Common myeloid progenitor, CD34-positive (primary cell): Measurements from ENCODE around the gene IRAK3.
A peak's percentile ranks its signal among the peaks of the same experiment; 100 is the strongest.

ENCODE experiments used
- CTCF ChIA-PET: fragments of 350-600 bp; sonication (Branson Sonifier 250); formaldehyde crosslinking; loops from one replicate; lab custom pipeline; 2021; ENCODE audit warnings: antibody characterized with exemption; lab: Charles Lee
- POLR2A ChIA-PET: fragments of 350-600 bp; sonication (Branson Sonifier 250); formaldehyde crosslinking; loops from one replicate; lab custom pipeline; 2021; ENCODE audit warnings: antibody characterized with exemption; lab: Charles Lee
- DNase-seq, 3 donors: peaks; one replicate each; pipeline versions ENCODE4 v3.0.0 to v3.0.0-alpha.2; 2013
- H3K27ac ChIP-seq, 2 experiments: 1 replicate in 1 of 2; 2 replicates in 1 of 2; pipeline ENCODE4 v1.7.0; 2013; ENCODE audit warnings: inconsistent platforms in 2 of 2, low read length in 2 of 2, mild to moderate bottlenecking in 2 of 2, low read depth in 1 of 2, moderate library complexity in 1 of 2; ENCODE audit not compliant: severe bottlenecking in 2 of 2, insufficient read depth in 1 of 2, poor library complexity in 1 of 2
- H3K27me3 ChIP-seq, 5 experiments: replicated peaks in 2 of 5; 1 replicate in 3 of 5; 2 replicates in 2 of 5; pipeline versions ENCODE4 v1.6.1 to v1.7.0; 2013; ENCODE audit warnings: low read length in 4 of 5, mild to moderate bottlenecking in 2 of 5, moderate library complexity in 2 of 5, inconsistent platforms in 1 of 5; ENCODE audit not compliant: insufficient read depth in 5 of 5, control insufficient read depth in 4 of 5
- H3K36me3 ChIP-seq, 4 experiments: 1 replicate in 2 of 4; 2 replicates in 2 of 4; pipeline versions ENCODE4 v1.6.1 to v1.7.0; 2013; ENCODE audit warnings: low read length in 3 of 4, control low read depth in 1 of 4, mild to moderate bottlenecking in 1 of 4; ENCODE audit not compliant: control insufficient read depth in 4 of 4, insufficient read depth in 4 of 4
- H3K4me1 ChIP-seq, 4 experiments: 1 replicate in 3 of 4; 2 replicates in 1 of 4; pipeline versions ENCODE4 v1.6.1 to v1.7.1; 2013; ENCODE audit warnings: low read length in 3 of 4, mild to moderate bottlenecking in 3 of 4, control low read depth in 1 of 4, inconsistent platforms in 1 of 4, moderate library complexity in 1 of 4; ENCODE audit not compliant: control insufficient read depth in 4 of 4, insufficient read depth in 4 of 4; ENCODE audit errors: control extremely low read depth in 1 of 4
- H3K4me3 ChIP-seq, 7 experiments: 1 replicate in 4 of 7; 2 replicates in 3 of 7; pipeline versions ENCODE4 v1.5.1 to v1.7.0; 2013; ENCODE audit warnings: mild to moderate bottlenecking in 7 of 7, low read length in 6 of 7, moderate library complexity in 6 of 7, inconsistent platforms in 2 of 7, low read depth in 2 of 7, control low read depth in 1 of 7; ENCODE audit not compliant: insufficient read depth in 4 of 7, control insufficient read depth in 1 of 7; ENCODE audit errors: extremely low read depth in 1 of 7
- H3K9me3 ChIP-seq, 5 experiments: 1 replicate in 4 of 5; 2 replicates in 1 of 5; pipeline versions ENCODE4 v1.6.1 to v1.7.1; 2013; ENCODE audit warnings: low read length in 4 of 5, mild to moderate bottlenecking in 2 of 5, inconsistent platforms in 1 of 5, low read depth in 1 of 5, moderate library complexity in 1 of 5; ENCODE audit not compliant: control insufficient read depth in 4 of 5, insufficient read depth in 2 of 5; ENCODE audit errors: control extremely low read depth in 1 of 5
- WGBS: methylation state at CpG from one replicate; pipeline ENCODE4 v1.1.5; 2013; ENCODE audit not compliant: insufficient coverage; 5-methylcytosine and 5-hydroxymethylcytosine counted together

The IRAK3 gene

GRCh38 chr12:66269142-66269541 lies 80.1 kb downstream of the IRAK3 start:
- ChIA-PET CTCF (interaction anchor here (0.9 to 2.2 kb wide), 6 partner anchors 9 to 59 kb away, joined by 3 to 15 read pairs (median 4); partner anchors contain the start of gene HELB), POLR2A (interaction anchor here (0.6 kb wide), 1 partner anchor 101 kb away, joined by 3 read pairs; no protein-coding TSS in a partner anchor)
- H3K27me3 ChIP-seq, result no peaks in the 10 kb centered on the region
- WGBS, result 89% methylated on average over 4 of the region's 6 CpGs
- H3K27ac ChIP-seq, result no peak overlapping the region
- H3K4me3 ChIP-seq, result no peak overlapping the region
- H3K36me3 ChIP-seq, result no peaks in the 10 kb centered on the region
- peaks cover 0 to 24% (median 5%) of the 10 kb centered on the region in 4 experiments for H3K4me1 ChIP-seq
- DNase-seq, result no peak
- H3K9me3 ChIP-seq, result no peaks in the 10 kb centered on the region

- ChIA-PET CTCF (interaction anchor here (0.8 to 2.4 kb wide), 13 partner anchors 9 to 139 kb away, joined by 3 to 15 read pairs (median 4); no protein-coding TSS in a partner anchor), POLR2A (no interaction called here)
- Histone ChIP-seq H3K4me1 (peaks cover 0 to 24% (median 5%) of the 10 kb centered on the region in 4 experiments), H3K4me3 (no peak overlapping the region), H3K36me3 (no peaks in the 10 kb centered on the region), H3K9me3 (no peaks in the 10 kb centered on the region), H3K27ac (no peak overlapping the region), H3K27me3 (no peaks in the 10 kb centered on the region)
- peak; percentile 44 to 61 (median 55) for DNase-seq
- WGBS, result 88% methylated on average over 2 of the region's 5 CpGs
Observed at GRCh38 chr12:66269757-66270383, 80.9 kb downstream of the IRAK3 start.

DNA sequence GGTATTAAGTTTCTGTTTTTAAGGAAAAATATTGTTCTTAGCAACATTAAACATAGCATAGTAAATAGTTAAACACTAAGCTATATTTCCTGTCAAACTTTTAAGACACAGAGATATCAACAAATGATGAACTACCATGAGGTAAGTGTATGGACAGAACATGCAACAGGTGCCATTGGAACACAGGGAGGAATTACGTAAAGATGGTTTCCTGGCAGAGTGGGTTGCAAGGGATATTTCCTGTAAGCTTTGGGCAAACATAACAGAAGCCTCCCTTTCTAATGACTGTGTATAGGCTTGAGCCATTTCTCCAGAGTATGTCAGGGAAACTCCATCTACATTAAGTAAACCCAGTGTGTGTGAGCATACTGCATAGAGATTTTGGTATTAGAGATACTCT lies 81.6 kb downstream of the IRAK3 start:
- Histone ChIP-seq H3K36me3 (no peaks in the 10 kb centered on the region), H3K4me1 (peaks cover 0 to 24% (median 5%) of the 10 kb centered on the region in 4 experiments), H3K9me3 (no peaks in the 10 kb centered on the region), H3K27ac (no peak overlapping the region), H3K4me3 (no peak overlapping the region), H3K27me3 (no peaks in the 10 kb centered on the region)
- no peak for DNase-seq
- POLR2A ChIA-PET, result no interaction called here
- WGBS, result 86% methylated on average over 1 of the region's 1 CpG
- CTCF ChIA-PET, result interaction anchor here (0.8 to 2.4 kb wide), 12 partner anchors 8 to 138 kb away, joined by 3 to 15 read pairs (median 4); no protein-coding TSS in a partner anchor

DNA sequence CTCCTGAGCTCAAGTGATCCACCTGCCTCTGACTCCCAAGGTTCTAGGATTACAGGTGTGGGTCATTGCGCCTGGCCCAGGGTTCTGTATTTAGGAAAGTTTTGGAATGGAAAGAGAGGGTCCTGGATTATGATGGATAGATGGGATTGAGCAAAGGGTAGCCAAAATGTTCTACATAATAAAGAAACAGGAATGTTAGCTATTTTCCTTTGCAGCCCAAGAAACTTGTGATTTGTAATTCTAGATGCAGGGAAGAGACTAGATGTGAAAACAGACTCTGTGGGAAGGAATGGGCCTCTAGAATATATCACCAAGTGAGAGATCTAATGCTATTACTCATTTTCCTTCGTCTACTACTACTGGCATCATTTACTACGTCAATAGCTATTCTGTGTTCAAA lies 83.6 kb downstream of the IRAK3 start:
- Histone ChIP-seq H3K27me3 (no peaks in the 10 kb centered on the region), H3K4me3 (no peak overlapping the region), H3K36me3 (no peaks in the 10 kb centered on the region), H3K27ac (no peak overlapping the region), H3K4me1 (peaks cover 0 to 22% (median 4%) of the 10 kb centered on the region in 4 experiments), H3K9me3 (no peaks in the 10 kb centered on the region)
- WGBS, result 67% methylated on average over 3 of the region's 3 CpGs
- no peak for DNase-seq
- ChIA-PET POLR2A (interaction anchor here (0.6 kb wide), 1 partner anchor 30 kb away, joined by 4 read pairs; the partner anchor contains the start of gene HELB), CTCF (interaction anchor here (0.6 to 2.2 kb wide), 3 partner anchors 13 to 415 kb away, joined by 3 to 6 read pairs (median 3); no protein-coding TSS in a partner anchor)

GRCh38 chr12:66273147-66273546 lies 84.1 kb downstream of the IRAK3 start:
- no peak overlapping the region for H3K4me3 ChIP-seq
- ChIA-PET CTCF (interaction anchor here (0.6 kb wide), 1 partner anchor 414 kb away, joined by 3 read pairs; no protein-coding TSS in a partner anchor), POLR2A (interaction anchor here (0.6 kb wide), 1 partner anchor 29 kb away, joined by 4 read pairs; the partner anchor contains the start of gene HELB)
- peaks cover 0 to 22% (median 4%) of the 10 kb centered on the region in 4 experiments for H3K4me1 ChIP-seq
- no peaks in the 10 kb centered on the region for H3K9me3 ChIP-seq
- H3K27me3 ChIP-seq, result no peaks in the 10 kb centered on the region
- WGBS, result no CpG with 5 or more reads among the region's 1 CpG
- DNase-seq, result no peak
- H3K27ac ChIP-seq, result no peak overlapping the region
- H3K36me3 ChIP-seq, result no peaks in the 10 kb centered on the region

DNA sequence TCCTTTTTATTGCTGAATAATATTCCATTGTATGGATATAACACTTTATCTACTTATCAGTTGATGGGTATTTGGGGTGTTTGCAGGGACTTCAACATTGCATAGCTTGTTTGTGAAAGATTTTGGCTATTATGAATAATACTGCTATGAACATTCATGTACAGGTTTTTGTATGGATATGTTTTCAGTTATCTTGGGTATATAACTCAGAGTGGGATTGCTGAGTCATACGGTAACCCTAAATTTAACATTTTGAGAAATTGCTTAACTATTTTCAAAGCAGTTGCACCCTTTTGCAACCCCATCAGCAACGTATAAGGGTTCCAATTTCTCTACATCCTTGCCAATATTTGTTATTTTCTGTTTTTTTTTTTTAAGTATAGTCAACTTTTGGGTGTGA lies 86.0 kb downstream of the IRAK3 start:
- no peaks in the 10 kb centered on the region for H3K27me3 ChIP-seq
- H3K36me3 ChIP-seq, result no peaks in the 10 kb centered on the region
- H3K4me1 ChIP-seq, result peaks cover 0 to 12% (median 5%) of the 10 kb centered on the region in 4 experiments
- H3K27ac ChIP-seq, result no peak overlapping the region
- no peaks in the 10 kb centered on the region for H3K9me3 ChIP-seq
- no peak overlapping the region for H3K4me3 ChIP-seq
- CTCF ChIA-PET, result interaction anchor here (1.5 kb wide), 1 partner anchor 9 kb away, joined by 3 read pairs; no protein-coding TSS in a partner anchor
- WGBS, result no CpG with 5 or more reads among the region's 2 CpGs
- DNase-seq, result no peak
- POLR2A ChIA-PET, result no interaction called here
